ENCODE data around the gene ADM.
"Not testable (repeated sequence)": the region's sequence is repeated elsewhere in the genome, so short reads cannot be mapped to it uniquely, and the experiment has no call there.

ADM gene, protein sequence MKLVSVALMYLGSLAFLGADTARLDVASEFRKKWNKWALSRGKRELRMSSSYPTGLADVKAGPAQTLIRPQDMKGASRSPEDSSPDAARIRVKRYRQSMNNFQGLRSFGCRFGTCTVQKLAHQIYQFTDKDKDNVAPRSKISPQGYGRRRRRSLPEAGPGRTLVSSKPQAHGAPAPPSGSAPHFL

DNA sequence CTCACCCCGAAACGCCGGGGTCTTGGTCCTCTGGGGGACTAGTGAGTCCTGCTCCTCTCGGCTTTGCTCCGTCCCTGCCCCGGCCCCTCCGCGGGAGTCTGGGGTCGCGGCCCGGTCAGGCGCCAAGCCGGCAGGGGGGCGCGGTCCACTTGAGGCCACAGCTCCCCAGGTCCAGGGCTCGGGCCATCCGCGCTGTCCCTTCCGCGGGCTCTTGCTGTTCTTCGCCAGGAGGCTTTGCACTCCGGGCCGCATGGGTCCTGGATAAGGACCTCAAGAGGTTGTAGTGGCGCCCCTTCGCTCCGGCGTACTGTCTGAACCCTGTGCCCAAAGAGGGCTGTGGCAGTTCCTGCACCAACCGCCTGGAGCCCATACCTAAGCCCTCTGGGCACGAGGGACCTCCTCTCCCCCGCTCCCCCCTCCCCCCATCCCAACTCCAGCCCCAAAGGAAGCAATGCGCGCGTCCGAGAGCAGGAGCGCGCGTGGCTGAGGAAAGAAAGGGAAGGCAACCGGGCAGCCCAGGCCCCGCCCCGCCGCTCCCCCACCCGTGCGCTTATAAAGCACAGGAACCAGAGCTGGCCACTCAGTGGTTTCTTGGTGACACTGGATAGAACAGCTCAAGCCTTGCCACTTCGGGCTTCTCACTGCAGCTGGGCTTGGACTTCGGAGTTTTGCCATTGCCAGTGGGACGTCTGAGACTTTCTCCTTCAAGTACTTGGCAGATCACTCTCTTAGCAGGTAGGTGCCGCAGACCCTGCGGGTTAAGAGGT, at the start of gene ADM:
ADM (plus strand) TSS at position 579 of the 767 bp plus-strand sequence. CDS start 628 bp downstream, outside the sequence.
- DNase-seq: no peak

DNA sequence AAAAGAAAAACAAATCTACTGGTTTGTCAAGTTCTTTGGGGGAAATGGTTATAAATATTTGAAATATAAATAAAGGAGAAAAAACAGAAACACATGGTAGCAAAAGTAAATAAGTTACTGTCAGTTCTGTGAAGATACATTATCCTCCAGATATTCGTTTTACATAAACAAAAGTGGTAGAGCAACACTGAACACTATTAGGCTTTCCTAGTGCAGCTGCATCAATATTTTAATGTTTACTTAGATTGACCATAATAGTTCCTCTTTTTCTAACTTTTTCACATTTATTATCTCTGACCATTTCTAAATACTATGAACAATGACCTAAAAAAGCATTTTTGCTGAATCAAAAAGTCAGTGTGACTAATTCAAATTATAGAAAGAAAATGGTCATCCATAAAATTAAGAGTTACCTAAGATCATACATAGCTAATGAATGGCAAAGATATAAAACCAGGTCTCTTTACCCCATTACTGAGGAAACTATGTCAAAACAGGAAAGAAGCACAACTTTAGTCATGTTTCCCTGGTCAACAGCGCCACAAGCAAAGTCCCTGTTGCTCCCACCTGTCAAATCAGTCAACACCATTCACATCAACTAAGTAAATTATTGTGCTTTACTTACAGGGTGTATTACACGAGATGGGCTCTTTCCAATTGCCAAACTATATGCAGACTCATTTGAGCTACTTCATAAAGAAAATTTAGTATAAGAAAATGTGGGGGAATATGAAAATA, 49.3 kb upstream of the ADM start:
- DNase-seq: no peak

DNA sequence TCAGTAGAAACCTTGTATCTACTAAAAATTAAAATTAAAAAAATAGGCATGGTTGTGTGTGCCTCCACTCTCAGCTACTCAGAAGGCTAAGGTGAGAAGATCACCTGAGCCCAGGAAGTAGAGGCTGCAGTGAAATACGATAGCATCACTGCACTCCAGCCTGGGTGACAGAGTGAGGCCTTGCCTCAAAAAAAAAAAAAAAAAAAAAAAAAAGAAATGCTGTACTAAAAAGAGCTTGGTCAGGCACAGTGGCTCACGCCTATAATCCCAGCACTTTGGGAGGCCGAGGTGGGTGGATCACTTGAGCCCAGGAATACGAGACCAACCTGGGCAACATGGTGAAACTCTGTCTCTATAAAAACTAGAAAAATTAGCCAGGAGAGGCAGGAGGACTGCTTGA, 47.4 kb upstream of the ADM start:
- DNase-seq: no peak

DNA sequence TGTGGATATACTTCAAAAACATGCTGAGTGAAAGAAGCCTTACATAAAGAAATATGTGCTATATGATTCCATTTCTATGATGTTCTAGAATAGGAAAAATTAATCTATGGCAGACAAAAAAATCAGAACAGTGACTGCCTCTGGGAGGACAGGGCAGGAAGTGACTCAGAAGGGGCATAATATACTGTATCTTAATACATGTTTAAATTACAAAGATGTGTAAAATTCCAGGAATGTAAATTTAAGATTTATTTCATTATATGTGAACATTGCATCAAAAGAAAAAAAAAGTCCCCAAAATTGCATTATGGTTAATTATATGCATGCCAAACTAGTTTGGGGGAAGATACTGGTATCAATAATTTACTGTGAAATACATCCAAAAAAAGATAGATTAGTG, 43.1 kb upstream of the ADM start:
- DNase-seq: no peak

DNA sequence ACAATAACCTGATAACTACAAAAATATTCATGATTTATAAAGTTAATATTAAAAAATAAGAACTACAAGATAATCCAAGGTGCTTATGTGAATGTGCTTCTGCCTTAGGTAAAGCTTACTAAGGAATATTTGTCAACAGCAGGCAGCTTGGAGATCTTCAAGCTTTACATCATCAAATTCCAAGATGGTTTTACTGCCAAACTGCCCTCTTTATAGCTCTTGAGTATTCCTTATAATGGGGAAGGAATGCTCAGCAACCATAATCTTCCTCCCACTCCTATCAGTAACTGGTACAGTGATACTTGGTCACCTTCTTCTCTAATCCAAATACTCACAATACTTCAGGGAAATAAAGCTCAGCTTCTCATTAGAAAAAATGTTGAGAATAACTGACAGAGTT, 40.9 kb upstream of the ADM start:
- no peak for DNase-seq

DNA sequence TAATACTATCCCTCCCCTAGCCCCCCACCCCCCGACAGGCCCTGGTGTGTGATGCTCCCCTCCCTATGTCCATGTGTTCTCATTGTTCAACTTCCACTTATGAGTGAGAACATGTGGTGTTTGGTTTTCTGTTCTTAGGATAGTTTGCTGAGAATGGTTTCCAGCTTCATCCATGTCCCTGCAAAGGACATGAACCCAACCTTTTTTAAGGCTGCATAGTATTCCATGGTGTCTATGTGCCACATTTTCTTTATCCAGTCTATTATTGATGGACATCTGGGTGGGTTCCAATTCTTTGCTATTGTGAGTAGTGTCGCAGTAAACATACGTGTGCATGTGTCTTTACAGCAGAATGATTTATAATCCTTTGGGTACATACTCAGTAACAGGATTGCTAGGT, 40.2 kb upstream of the ADM start:
- not testable (repeated sequence) for DNase-seq

DNA sequence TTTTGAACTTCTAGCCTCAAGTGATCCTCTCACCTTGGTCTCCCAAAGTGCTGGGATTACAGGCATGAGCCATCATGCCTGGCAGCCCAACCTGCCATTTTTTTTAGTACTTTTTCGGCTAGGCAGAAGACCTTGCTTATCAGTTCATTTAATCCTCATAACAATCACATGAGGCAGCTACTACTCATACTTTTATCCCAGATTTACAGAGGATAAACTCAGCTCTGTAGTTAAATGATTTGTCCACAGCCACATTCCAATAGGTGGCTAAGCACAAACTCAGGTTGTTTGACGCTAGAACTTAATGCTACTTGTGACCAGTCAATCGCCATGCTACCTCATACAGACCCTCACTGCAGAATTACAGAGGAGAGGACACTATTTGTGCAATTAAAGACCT, 38.9 kb upstream of the ADM start:
- DNase-seq: no peak

DNA sequence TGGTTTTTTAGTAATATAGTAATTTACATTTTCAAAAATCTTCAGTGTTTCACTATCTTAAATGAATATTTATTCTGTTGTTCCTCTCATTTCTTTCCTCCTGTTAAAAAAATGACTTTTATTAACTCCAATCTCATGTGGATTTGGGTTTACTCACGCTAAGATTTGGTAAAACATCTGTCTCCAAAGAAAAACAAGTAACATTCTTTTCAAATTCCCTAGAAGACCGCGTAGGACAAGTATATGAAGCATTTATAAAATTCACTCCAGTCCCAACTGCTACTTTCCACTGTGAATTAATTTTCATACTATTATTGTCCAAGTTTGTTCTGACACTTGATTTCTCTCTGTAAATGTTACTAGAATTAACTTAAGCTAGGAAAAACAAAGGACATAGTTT, 37.1 kb upstream of the ADM start:
- no peak for DNase-seq

DNA sequence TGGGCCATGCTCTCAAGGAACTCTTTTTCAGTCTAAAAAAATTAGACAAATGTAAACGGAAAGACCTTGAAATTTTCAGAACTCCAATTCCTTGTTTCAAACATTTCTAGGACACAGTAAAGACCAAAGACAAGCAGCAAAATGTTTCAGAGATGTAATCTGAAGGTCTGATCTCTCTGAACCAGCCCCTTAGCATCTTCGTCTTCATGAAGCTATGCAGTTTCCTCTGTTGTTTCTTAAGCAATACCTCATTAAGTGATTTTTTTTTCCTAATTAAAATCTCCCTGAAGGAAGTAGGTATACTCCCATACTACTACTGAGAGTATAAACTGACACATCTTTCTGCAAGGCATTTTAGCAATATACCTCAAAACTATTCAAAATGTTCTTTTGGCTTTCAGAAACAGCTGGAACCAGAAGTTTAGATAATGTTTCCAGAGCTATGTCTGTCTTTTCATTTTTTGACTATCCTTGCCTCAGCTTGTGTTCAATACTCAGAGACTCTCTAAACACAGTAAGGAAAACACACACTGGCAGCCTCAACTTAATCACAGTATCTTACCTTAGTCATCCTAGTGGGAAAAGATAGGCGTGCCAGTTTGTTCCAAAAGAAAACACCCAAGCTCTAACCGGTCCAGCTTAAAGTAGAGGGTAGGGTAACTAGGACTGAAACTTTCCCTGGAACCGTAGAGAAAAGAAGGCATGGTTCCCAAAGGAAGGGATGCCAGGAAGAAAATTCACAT, 36.0 kb upstream of the ADM start:
- DNase-seq: no peak

DNA sequence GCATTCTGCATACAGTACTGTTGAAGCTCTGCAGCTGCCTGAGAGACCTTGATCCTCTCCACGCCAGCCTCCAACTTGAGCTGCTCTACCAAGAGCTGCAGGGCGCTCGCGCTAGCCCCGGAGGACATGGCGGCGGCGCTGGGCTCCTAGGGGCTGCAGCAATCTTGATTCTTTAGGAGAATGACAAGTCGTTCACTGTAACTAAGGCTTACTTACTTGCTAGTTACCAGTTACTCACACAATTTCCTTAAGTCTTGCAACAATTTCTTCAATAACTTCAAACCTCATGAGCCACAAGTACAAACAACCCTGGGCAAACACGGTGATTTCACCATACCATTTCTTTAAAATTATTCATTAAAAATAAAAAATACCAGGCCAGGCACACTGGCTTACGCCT, 32.7 kb upstream of the ADM start:
- DNase-seq: no peak

DNA sequence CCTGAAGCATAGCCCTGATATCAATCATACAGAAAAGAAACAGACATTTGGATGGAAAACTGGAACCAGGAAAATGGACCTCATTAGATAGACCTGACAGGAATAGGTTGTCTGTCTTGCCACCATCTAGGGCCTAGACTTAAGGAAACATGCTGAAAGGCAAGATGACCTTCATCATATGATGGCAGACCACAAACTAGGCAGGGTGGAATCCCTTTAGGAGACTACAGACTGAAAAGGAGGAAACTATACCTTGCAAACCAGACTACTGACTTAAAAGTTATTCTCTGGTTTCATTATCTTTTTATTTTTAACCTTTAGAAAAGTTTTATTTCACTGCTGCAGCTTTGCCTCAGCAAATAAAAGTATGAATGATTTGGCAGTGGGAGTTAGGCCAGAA, 31.1 kb upstream of the ADM start:
- no peak for DNase-seq

DNA sequence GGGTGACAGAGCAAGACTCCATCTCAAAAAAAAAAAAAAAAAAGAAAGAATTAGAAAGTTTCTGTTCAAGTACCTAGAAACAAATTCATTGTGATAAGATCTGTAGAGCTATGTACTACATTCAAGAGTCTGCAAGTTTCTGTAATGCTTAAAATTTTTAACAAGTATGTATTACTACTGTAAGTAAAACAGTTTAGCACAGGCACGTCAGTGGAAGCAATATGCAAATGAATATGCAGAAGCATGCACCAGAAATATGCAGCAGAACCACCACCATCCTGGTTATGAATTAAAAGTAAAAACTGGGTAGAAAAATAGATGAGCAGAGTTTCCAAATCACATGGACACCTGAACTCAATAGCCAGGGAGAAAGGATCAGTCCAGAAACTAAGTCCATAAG, 30.1 kb upstream of the ADM start:
- no peak for DNase-seq

DNA sequence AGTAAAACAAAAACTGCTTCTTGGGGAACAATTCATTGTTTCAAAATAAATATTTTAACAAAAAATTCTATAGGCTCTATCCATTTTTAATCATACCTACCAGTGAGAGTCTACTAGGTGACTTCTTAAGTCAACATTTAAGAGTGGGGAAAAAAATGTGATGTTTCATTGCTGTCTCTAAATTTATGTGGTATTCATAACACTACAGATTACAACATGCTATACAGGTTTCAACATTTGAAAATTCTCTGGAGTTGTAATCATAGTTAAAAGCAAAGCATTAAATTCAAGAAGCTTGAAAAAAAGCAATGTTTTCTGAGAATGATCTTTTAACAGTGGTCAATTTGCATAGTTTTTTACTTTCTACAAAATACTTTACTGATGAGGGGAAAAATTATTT, 29.2 kb upstream of the ADM start:
- DNase-seq: no peak

DNA sequence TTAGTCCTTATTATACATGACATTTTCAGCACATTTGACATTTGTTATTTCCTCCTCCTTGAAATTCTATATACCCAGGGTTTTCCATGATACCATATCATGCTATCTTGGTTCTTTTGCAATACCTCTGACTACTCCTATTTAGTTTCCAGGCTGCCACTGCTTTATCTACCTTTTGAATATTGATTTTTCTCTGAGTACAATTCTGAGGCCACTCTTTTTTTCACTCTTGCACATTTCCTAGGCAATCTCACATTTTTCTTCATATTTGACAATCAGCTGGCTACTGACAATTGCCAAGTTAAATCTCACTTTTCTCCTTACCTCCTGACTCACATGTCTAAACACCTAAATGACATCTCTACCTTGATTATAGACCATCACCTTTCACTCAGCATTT, 22.8 kb upstream of the ADM start:
- no peak for DNase-seq

DNA sequence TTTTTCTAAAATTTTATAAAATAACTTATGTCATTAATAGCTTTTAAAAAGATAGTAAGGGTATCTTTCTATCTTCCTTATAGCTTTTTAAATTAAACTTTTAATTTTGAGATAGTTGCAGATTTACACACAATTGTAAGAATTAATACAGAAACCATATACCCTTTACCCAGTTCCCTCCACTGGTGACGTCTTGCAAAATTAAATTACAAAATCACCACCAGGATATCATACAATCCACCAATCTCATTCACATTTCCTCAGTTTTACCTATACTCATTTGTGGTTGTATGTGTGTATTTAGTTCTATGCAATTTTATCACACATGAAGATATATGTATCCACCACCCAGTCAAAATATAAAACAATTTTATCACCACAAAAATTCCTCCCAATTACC, 20.9 kb upstream of the ADM start:
- no peak for DNase-seq

DNA sequence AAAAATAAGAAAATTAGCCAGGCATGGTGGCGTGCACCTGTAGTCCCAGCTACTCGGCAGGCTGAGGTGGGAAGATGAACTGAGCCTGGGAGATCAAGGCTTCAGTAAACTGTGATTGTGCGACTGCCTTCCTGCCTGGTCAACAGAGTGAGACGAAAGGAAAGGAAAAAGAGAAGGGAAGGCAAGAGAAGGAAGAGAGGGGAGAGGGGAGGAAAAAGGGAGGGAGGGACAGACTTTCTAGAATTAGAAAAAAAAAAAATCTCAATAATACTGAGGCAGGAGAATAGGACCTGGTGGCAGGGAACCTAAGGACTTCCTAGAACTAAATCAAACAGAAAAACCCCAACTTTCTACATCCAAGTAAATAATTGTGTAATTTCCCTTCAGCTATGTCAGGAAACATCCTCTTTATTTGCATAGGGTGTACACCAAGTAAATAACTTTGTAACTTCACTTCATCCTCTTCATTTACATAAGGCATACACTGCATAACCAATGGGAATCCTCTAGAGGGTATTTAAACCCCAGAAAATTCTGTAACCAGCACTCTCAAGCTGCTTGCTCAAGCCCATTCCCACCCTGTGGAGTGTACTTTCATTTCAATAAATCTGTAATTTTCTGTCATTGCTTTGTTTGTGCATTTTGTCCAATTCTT, 19.6 kb upstream of the ADM start:
- no peak for DNase-seq

DNA sequence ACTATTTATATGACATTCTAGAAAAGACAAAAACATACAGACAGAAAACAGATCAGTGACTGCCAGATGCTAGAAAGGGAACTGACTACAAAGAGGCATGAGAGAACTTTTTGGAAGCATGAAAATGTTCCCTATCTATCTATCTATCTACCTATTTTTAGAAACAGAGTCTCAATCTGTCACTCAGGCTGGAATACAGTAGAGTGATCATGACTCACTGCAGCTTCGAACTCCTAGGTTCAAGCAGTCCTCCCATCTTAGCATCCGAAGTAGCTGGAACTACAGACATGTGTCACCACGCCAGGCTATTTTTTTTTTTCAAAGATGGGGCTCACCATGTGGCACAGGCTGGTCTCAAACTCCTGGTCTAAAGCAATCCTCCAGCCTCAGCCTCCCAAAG, 17.7 kb upstream of the ADM start:
- DNase-seq: no peak

DNA sequence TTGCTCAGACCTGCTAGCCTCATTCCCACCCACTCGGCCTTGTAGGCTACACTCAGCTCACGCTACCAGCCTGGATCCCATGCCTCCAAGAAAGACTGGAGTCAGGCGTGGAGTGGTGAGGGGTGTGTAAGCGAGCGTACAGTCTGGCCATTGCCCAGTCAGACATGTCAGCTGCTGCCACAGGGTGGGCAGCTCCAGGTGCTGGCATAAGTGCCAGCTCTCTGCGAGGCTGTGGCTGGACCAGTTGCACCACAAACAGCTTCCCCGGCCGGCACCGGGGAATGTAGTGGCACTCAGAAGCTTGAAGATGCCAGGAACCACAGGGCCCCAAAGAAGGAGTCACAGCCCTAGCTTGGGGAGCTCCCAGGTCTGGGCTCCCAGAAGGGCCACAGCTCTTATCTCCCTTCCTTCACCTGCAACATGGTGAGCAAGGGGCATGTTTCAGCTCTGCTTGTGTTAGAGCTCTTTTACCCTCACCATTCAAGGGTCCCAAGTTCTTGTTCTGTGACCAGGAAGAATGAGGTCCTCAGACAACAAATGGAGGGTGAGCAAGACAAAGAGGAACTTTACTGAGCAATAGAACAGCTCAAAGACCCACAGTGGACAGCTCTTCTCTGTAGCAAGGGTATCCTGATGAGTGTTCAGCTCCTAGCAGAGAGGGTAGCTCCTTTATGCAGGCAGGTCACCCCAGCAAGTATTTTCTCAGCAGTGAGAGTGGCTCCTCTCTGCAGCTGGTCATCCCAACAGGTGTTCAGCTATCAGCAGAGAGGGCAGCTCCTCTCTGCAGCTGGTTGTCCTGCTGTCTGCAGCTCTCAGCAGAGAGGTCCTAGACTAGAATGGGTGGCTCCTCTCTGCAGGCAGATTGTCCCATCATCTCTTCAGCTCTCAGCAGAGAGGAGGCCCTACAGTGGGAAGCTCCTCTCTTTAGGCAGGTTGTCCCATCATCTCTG, 16.8 kb upstream of the ADM start:
- DNase-seq: no peak

DNA sequence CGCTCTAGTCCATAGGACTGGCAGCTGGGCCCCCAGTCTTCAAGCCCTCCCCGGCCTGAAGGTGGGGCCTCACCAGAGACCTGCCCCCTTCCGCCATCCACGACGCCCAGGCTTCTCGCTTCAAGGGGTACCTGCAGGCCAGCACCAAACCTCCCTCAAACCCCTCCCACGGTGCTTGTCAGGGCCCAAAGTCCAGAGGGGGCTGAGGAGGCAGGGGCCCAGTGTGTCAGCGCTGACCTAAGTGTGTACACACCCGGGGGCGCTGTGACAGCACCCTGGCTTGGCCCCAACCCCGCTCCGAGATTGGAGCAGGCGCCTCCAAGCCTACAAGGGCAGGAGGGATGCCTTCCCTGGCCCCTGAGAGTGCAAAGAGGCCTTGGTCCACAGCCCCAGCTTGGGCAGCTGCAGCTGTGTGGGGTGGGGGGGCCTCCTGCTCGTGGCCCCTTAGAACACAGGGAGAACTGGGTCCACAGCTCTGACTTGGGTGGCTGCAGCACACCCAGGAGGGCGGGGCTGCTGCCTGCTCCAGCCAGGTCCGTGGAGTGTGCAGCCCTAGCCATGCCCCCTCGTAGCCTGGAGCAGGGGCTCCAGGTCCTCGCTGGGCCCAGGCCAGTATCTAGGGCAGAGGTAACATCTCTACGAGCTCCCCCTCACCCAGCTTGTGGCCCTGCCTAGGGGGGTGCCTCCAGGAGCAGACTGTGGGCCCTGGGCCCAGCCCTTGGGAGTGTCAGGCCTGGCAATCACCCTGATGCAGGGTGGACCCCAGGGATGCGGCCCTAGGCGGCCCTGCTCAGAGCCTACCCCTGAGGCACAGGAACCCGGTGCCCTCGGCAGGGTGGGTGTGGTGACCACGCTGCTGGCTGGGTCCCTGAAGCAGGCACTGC, 15.8 kb upstream of the ADM start:
- DNase-seq: no peak

DNA sequence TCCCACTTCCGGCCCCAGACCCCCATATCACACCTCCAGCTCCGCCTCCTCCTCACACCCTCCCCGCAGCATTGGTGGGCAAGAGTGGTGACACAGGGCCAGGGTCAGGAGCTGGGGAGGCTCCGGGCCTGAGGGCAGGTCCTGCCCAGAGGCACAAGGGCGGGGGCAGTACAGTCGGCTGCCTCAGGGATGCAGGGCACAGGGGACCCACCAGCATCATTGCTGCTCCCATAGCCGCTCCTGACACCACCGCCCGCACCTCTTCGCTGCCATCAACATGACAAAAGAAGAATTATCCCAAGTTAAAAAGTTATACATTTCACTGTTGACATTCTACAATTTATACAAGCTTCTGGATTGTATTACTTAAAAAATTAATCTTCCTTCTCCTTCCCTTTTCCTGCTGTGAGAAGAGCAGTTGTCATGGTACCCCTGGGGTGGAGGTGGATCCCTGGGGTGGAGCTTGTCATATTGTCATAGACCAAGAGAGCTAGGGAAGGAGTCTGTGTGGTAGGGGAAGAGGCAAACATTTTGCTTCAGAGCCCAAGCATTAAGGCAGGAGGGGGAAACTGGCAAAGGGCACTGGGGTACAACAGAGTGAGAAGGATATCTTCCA, 15.0 kb upstream of the ADM start:
- DNase-seq: no peak
